Smooth muscle cell (in vitro differentiated cells): ENCODE data around the gene CKAP5. TPM values are rescaled to one million over a fixed set of nuclear protein-coding genes. Genes with fewer than 3 reads are reported as not detected.

ENCODE experiments used
- DNase-seq: peaks from one replicate; lab custom pipeline; 2025; ENCODE audit not compliant: unreplicated experiment; lab: John Stamatoyannopoulos, UW
- H2AFZ ChIP-seq: fragments of 200-600 bp; sonication (generic); 2 replicates; pipeline ENCODE4 v1.6.0; 2016; ENCODE audit warnings: antibody characterized with exemption, low read depth, mild to moderate bottlenecking
- H3F3A ChIP-seq: fragments of 200-600 bp; sonication (generic); 2 replicates; pipeline ENCODE4 v1.6.0; 2017; ENCODE audit warnings: antibody characterized with exemption, low read depth
- H3K27ac ChIP-seq: fragments of 200-600 bp; sonication (generic); 2 replicates; pipeline ENCODE4 v1.5.1; 2016; ENCODE audit warnings: low read depth, mild to moderate bottlenecking
- H3K27me3 ChIP-seq: fragments of 200-600 bp; sonication (generic); 2 replicates; pipeline ENCODE4 v1.6.1; 2016; ENCODE audit warnings: low read depth, mild to moderate bottlenecking
- H3K36me3 ChIP-seq: fragments of 200-600 bp; sonication (generic); 2 replicates; pipeline ENCODE4 v1.5.1; 2016; ENCODE audit warnings: low read depth
- H3K4me1 ChIP-seq: fragments of 200-600 bp; sonication (generic); 2 replicates; pipeline ENCODE4 v1.5.1; 2016; ENCODE audit warnings: low read depth
- H3K4me2 ChIP-seq: fragments of 200-600 bp; sonication (generic); 2 replicates; pipeline ENCODE4 v1.6.0; 2016; ENCODE audit warnings: mild to moderate bottlenecking
- H3K4me3 ChIP-seq: fragments of 200-600 bp; sonication (generic); 2 replicates; pipeline ENCODE4 v1.5.1; 2016; ENCODE audit warnings: mild to moderate bottlenecking
- H3K79me2 ChIP-seq: fragments of 200-600 bp; sonication (generic); 2 replicates; pipeline ENCODE4 v1.6.0; 2016; ENCODE audit warnings: low read depth, mild to moderate bottlenecking
- H3K9ac ChIP-seq: fragments of 200-600 bp; sonication (generic); 2 replicates; pipeline ENCODE4 v1.6.0; 2016; ENCODE audit warnings: low read depth
- H3K9me3 ChIP-seq: fragments of 200-600 bp; sonication (generic); replicated peaks from 2 replicates; pipeline ENCODE4 v1.5.1; 2016; ENCODE audit warnings: low read depth
- H4K20me1 ChIP-seq: fragments of 200-600 bp; sonication (generic); 2 replicates; pipeline ENCODE4 v1.6.0; 2016; ENCODE audit warnings: low read depth
- CTCF ChIP-seq: fragments of 200-600 bp; sonication (generic); IDR thresholded peaks from 2 replicates; pipeline ENCODE4 v1.5.1; 2017; ENCODE audit warnings: borderline replicate concordance, mild to moderate bottlenecking, antibody characterized with exemption; ENCODE audit not compliant: insufficient read depth, poor library complexity, severe bottlenecking
- WGBS: methylation state at CpG from one replicate; pipeline ENCODE4 v1.1.7; 2016; ENCODE audit warnings: low lambda C conversion rate; 5-methylcytosine and 5-hydroxymethylcytosine counted together
- polyA plus RNA-seq: library from polyadenylated mRNA; unstranded; fragments of >200 nt; fragmentation: Nextera tagmentation; extraction: Ambion mirVana; gene quantifications from 2 replicates; pipeline ENCODE4 v1.2.1, GENCODE V29; 2016
- total RNA-seq: library from RNA; depleted of rRNA; stranded (reverse); fragments of >200 nt; gene quantifications from 2 replicates; pipeline ENCODE4 v1.2.3, GENCODE V29; 2014

Gene CKAP5
- total and polyA plus RNA-seq, 2 experiments from 2014 or later = 24.5 to 57.0 TPM

DNA sequence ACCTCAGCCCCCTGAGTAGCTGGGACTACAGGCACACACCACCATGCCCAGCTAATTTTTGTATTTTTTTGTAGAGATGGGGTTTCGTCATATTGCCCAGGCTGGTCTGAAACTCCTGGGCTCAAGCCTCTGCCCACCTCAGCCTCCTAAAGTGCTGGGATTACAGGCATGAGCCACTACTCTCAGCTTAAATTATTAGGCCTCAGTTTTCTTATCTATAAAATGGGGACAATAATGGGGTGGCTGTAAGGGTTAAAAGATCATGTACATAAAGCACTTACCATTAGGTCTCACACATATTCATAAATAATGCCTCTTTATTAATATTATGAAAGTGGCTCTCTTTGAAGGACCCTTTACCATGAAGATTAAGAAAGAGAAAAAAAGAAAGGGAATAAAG is 31.5 kb upstream of the CKAP5 start:
- Histone ChIP-seq H3K4me1 (no peaks in the 10 kb centered on the region), H3K4me3 (no peak overlapping the region), H3K9me3 (no peaks in the 10 kb centered on the region), H3K4me2 (no peak overlapping the region), H4K20me1 (no peaks in the 10 kb centered on the region), H3K79me2 (no peaks in the 10 kb centered on the region), H3K9ac (no peak overlapping the region), H3K27ac (no peak overlapping the region), H3K36me3 (peaks cover 10% of the 10 kb centered on the region), H3F3A (no peaks in the 10 kb centered on the region), H3K27me3 (no peaks in the 10 kb centered on the region), H2AFZ (no peak overlapping the region)
- WGBS = 93% methylated on average over 1 of the region's 1 CpG
- TF ChIP-seq CTCF = no peak
- no peak for DNase-seq

DNA sequence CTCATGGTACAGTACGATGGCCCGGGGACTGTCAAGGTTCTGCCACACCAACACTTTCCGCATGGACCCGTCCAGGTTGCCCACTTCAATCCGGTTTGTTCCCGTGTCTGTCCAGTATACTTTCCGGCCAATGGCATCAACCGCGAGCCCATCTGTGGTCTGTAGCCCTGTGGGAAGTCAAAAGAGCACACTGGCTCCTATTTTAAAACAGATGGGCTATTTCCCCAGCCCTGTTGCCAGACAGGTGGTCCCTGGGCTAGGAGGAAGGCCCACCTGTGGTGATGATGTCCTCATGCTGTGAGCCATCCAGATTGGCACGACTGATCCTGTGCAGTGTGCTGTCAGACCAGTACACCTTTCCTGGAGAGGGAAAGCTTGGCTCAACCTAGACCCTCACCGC is 30.4 kb upstream of the CKAP5 start:
- H3K9me3 ChIP-seq = no peaks in the 10 kb centered on the region
- TF ChIP-seq CTCF = no peak

GRCh38 chr11:46874586-46874985 is 28.5 kb upstream of the CKAP5 start:
- Histone ChIP-seq H3K79me2 (no peaks in the 10 kb centered on the region), H3K9me3 (no peaks in the 10 kb centered on the region), H3F3A (no peaks in the 10 kb centered on the region), H3K4me3 (no peak overlapping the region), H3K27me3 (no peaks in the 10 kb centered on the region), H3K9ac (no peak overlapping the region), H3K27ac (no peak overlapping the region), H3K4me1 (no peaks in the 10 kb centered on the region), H3K36me3 (peaks cover 10% of the 10 kb centered on the region), H4K20me1 (no peaks in the 10 kb centered on the region), H2AFZ (no peak overlapping the region), H3K4me2 (no peak overlapping the region)
- WGBS = 98% methylated on average over 6 of the region's 6 CpGs
- DNase-seq = no peak
- TF ChIP-seq CTCF = no peak

More for the DNA sequence above, 30.4 kb upstream of the CKAP5 start:
- DNase-seq = no peak
- no peaks in the 10 kb centered on the region for H3K79me2 ChIP-seq
- H3K4me1 ChIP-seq = no peaks in the 10 kb centered on the region
- 96% methylated on average over 11 of the region's 11 CpGs for WGBS
- H4K20me1 ChIP-seq = no peaks in the 10 kb centered on the region
- H2AFZ ChIP-seq = no peak overlapping the region
- no peak overlapping the region for H3K27ac ChIP-seq
- no peak overlapping the region for H3K4me3 ChIP-seq
- H3K27me3 ChIP-seq = no peaks in the 10 kb centered on the region
- H3K36me3 ChIP-seq = peaks cover 10% of the 10 kb centered on the region
- H3F3A ChIP-seq = no peaks in the 10 kb centered on the region
- no peak overlapping the region for H3K4me2 ChIP-seq
- no peak overlapping the region for H3K9ac ChIP-seq

DNA sequence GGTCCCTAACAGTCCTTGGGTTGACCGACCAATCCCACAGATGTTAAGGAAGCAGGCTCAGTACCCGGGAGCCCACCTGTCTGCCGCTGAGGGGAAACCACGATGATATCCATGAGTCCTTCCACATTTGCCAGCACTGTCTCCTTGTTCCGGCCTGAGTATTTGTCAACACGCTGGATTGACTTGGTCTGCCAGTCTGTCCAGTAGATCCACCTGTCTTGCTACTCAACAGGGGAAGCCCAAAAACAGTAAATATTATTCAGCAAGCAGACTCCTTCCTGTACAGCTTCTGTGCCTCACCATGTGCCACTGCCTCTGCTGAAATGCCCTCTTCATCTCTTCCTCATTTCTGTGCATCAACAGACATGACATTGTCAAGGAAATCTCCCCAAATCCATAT is 22.8 kb upstream of the CKAP5 start:
- no peak overlapping the region for H3K9ac ChIP-seq
- no peak for DNase-seq
- no peak overlapping the region for H3K4me3 ChIP-seq
- H3K27ac ChIP-seq = no peak overlapping the region
- no peaks in the 10 kb centered on the region for H3K79me2 ChIP-seq
- WGBS = 98% methylated on average over 6 of the region's 6 CpGs
- H3F3A ChIP-seq = no peaks in the 10 kb centered on the region
- H2AFZ ChIP-seq = no peak overlapping the region
- no peaks in the 10 kb centered on the region for H3K4me1 ChIP-seq
- no peak overlapping the region for H3K4me2 ChIP-seq
- no peaks in the 10 kb centered on the region for H4K20me1 ChIP-seq
- H3K27me3 ChIP-seq = no peaks in the 10 kb centered on the region
- peaks cover 13% of the 10 kb centered on the region for H3K36me3 ChIP-seq
- no peaks in the 10 kb centered on the region for H3K9me3 ChIP-seq
- no peak for TF ChIP-seq CTCF
